Measurements from ENCODE around the gene GPI.

GRCh38 chr19:34320277-34320676, 44.7 kb upstream of the GPI start:
- no peak for TF ChIP-seq CTCF (IDR thresholded peaks at IDR 0.05)
- TF ChIP-seq POLR2A (IDR thresholded peaks at IDR 0.05) = no peak
